GM12874 (cell line): Measurements from ENCODE around the gene PFDN1.

ENCODE experiments used
- CTCF ChIP-seq: IDR thresholded peaks from 2 replicates; pipeline ENCODE4 v1.5.1; 2011; ENCODE audit warnings: low read depth, mild to moderate bottlenecking, control low read depth, low read length, moderate library complexity; ENCODE audit not compliant: insufficient read depth

Gene PFDN1

GRCh38 chr5:140273401-140273877 is 29.5 kb downstream of the PFDN1 start:
- no peak for TF ChIP-seq CTCF

- TF ChIP-seq CTCF: no peak
Observed at GRCh38 chr5:140270008-140270407, 32.9 kb downstream of the PFDN1 start.

GRCh38 chr5:140267559-140268018 is 35.3 kb downstream of the PFDN1 start:
- no peak for TF ChIP-seq CTCF

- TF ChIP-seq CTCF: no peak
Observed at GRCh38 chr5:140267201-140267540, 35.7 kb downstream of the PFDN1 start.

GRCh38 chr5:140266471-140267200 is 36.3 kb downstream of the PFDN1 start:
- no peak for TF ChIP-seq CTCF

GRCh38 chr5:140265845-140266244 is 37.1 kb downstream of the PFDN1 start:
- TF ChIP-seq CTCF: no peak

GRCh38 chr5:140262839-140263238 is 40.1 kb downstream of the PFDN1 start:
- no peak for TF ChIP-seq CTCF

GRCh38 chr5:140262221-140262620 is 40.7 kb downstream of the PFDN1 start:
- TF ChIP-seq CTCF: no peak
